ENCODE data around the gene CACNA2D1.
"Not testable (repeated sequence)": the region's sequence is repeated elsewhere in the genome, so short reads cannot be mapped to it uniquely, and the experiment has no call there.

The CACNA2D1 gene

DNA sequence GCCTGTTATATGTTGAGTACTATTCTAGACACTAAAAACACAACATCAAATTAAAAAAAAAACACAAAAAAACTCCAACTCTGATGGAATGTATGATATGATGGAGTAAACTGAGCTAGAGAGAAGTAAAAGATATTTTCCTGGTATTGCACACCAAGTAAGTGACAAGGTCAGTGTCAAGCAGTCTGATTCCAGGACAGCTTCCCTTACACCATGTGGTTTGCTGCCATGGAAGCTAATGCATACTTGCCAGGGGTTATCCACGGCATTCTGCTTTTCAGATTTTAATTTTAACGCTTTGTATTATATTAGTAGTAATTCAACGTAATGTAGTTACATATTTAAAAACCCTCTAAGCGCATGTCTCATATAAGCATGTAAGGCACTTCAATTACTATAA lies 48.4 kb downstream of the CACNA2D1 start:
- H3K4me3 ChIP-seq (ENCODE audit: low read length), result no peak overlapping the region
- TF ChIP-seq, protein P1, sequence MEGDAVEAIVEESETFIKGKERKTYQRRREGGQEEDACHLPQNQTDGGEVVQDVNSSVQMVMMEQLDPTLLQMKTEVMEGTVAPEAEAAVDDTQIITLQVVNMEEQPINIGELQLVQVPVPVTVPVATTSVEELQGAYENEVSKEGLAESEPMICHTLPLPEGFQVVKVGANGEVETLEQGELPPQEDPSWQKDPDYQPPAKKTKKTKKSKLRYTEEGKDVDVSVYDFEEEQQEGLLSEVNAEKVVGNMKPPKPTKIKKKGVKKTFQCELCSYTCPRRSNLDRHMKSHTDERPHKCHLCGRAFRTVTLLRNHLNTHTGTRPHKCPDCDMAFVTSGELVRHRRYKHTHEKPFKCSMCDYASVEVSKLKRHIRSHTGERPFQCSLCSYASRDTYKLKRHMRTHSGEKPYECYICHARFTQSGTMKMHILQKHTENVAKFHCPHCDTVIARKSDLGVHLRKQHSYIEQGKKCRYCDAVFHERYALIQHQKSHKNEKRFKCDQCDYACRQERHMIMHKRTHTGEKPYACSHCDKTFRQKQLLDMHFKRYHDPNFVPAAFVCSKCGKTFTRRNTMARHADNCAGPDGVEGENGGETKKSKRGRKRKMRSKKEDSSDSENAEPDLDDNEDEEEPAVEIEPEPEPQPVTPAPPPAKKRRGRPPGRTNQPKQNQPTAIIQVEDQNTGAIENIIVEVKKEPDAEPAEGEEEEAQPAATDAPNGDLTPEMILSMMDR (conservative IDR thresholded peaks at IDR 0.05; ENCODE audit: low read depth, low read length), result no peak
- no peak for DNase-seq (ENCODE audit: low read depth)

DNA sequence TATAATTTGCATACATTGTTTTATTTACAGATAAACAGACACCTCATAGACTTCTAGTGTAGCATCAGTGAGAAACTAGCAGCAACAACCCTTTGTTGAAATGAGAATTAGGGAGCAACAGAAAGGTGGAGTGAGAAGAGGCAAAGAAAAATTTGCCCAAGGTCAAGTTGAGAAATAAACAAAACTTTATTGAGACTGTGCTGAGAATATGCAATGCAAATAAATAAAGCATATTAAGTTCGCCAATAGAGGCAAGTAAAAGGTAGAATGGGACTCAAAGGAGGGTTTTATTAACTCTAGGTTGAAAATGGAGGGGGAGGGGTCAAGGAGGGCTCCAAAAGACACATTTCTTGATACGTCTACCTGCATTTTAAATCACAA lies 49.7 kb downstream of the CACNA2D1 start:
- DNase-seq (ENCODE audit: low read depth), result no peak
- no peak overlapping the region for H3K4me3 ChIP-seq (ENCODE audit: low read length)
- TF ChIP-seq, protein P1 (conservative IDR thresholded peaks at IDR 0.05; ENCODE audit: low read depth, low read length), result no peak

DNA sequence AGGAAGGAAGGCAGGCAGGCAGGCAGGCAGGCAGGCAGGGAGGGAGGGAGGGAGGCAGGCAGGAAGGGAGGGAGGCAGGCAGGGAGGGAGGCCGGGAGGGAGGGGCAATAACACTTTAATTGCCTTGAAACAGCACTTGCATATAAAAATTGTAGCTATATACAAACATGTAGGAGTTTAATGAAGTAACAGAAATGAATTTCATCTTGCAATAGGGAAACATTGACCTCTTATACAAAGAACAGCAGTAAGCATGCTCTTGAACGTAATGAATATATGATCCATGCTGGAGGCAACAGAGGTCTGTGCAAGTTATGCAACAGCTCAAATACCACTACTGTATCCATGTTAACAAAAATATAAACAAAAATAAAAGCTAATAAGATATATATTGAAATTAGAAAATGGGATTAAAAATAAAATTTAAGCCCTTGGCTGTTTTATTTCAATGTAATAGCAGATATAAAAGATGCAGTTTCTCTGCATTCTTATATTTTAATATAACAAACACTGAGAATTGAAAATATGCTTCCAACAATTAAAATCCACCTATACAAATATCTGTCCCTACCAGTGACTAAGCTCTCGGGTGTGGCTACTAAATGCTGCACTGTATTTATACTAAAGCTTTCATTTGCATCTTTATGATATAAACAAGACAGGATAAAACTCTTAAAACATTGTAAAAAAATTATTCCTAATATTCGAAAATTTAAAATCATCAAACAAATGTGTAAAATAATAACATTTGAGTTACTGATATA lies 50.3 kb downstream of the CACNA2D1 start:
- DNase-seq (ENCODE audit: low read depth), result no peak
- no peak overlapping the region for H3K4me3 ChIP-seq (ENCODE audit: low read length)
- TF ChIP-seq, protein P1 (conservative IDR thresholded peaks at IDR 0.05; ENCODE audit: low read depth, low read length), result no peak

DNA sequence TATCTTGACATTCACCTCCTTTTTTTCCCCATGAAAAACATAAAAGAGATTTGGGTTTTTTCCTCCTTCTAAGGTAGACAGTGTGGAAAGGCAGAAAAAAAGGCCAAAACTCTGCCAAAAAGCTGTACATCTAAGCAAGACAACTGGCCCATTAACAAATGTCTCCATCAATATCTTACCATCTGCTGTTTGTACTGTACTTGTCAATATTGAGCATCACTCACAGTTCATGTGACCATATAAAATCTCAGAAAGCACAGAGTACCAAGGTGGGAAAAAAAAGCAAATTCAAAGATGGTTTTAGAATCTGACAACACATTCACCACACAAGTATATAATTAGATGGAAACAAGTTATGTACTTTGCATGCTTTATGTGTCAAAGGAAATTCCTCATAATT lies 52.6 kb downstream of the CACNA2D1 start:
- TF ChIP-seq, protein P1 (conservative IDR thresholded peaks at IDR 0.05; ENCODE audit: low read depth, low read length), result no peak
- DNase-seq (ENCODE audit: low read depth), result no peak
- H3K4me3 ChIP-seq (ENCODE audit: low read length), result no peak overlapping the region

DNA sequence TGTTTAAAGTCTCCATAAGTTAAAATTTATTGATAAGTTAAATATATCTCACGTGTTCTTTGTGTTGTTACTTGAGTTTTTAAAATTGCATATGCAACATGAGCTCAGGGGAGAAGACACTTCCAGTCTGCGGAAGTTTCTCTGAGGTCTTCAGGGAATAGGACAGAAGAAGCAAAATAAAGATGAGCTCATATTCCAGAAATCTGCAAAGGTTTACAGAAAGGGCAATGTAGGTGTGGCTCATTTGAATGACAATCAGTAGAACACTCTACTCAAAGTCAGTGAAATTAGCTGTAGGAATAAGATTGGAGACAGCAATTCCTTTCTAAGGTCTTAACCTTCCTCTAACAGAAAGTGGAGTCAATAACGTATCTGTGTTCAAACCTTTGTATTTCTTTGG lies 53.7 kb downstream of the CACNA2D1 start:
- H3K4me3 ChIP-seq (ENCODE audit: low read length), result no peak overlapping the region
- no peak for DNase-seq (ENCODE audit: low read depth)
- TF ChIP-seq, protein P1 (conservative IDR thresholded peaks at IDR 0.05; ENCODE audit: low read depth, low read length), result no peak

DNA sequence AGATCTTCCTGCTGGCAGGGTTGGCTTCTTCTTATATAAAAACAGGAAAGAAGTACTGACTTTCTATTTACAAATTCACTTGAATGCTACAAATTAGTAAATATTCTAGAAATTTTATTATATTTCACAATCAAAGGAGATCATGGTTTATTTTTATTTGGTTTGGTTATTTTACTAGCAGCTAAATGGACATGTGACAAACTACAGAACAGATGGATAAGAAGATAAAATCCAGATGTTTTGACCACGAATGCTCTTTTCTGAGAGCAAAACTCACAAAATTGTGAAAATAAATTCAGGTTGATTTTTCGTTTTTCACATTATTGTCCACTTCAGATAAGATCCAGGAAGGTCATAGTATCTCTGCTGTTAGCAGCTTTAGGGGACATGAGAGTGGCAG lies 55.4 kb downstream of the CACNA2D1 start:
- H3K4me3 ChIP-seq (ENCODE audit: low read length), result no peak overlapping the region
- TF ChIP-seq, protein P1 (conservative IDR thresholded peaks at IDR 0.05; ENCODE audit: low read depth, low read length), result no peak
- no peak for DNase-seq (ENCODE audit: low read depth)

DNA sequence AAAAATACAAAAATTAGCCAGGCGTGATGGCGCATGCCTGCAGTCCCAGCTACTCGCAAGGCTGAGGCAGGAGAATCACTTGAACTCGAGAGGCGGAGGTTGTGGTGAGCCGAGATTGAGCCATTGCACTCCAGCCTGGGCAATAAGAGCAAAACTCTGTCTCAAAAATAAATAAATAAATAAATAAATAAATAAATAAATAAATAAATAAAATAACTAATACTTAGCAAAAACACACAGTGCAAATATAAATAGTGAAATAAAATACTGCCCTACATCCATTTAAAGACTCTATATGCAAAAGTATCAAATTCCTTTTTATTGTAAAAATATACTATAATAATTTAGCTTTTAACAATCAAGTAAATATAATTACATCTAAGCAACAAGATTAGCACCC lies 57.0 kb downstream of the CACNA2D1 start:
- DNase-seq (ENCODE audit: low read depth), result not testable (repeated sequence)

More for the DNA sequence above, 57.0 kb downstream of the CACNA2D1 start:
- not testable (repeated sequence) for H3K4me3 ChIP-seq (ENCODE audit: low read length)
